ENCODE data around the gene PRKN. TPM values are rescaled to one million over a fixed set of nuclear protein-coding genes. Genes with fewer than 3 reads are reported as not detected.

The PRKN gene
- total RNA-seq, 1 donor from 2014 or later = 7.0 TPM

- no peak for TF ChIP-seq CTCF (IDR thresholded peaks at IDR 0.05; ENCODE audit: partially characterized antibody, unreplicated experiment)
- no peak for DNase-seq
- H3K27ac Mint-ChIP-seq (ENCODE audit: unreplicated experiment) = no peak overlapping the region
- peaks cover 3% of the 10 kb centered on the region for H3K27me3 Mint-ChIP-seq (ENCODE audit: unreplicated experiment)
- peaks cover 1% of the 10 kb centered on the region for H3K9me3 Mint-ChIP-seq (ENCODE audit: unreplicated experiment)
- H3K36me3 Mint-ChIP-seq (ENCODE audit: unreplicated experiment) = no peaks in the 10 kb centered on the region
- H3K4me3 Mint-ChIP-seq (ENCODE audit: unreplicated experiment) = no peak overlapping the region
- H3K4me1 Mint-ChIP-seq (ENCODE audit: low read depth, unreplicated experiment) = peaks cover 11% of the 10 kb centered on the region
Observed at GRCh38 chr6:161414707-161415106, 1312.9 kb downstream of the PRKN start.

GRCh38 chr6:161414180-161414579, 1313.4 kb downstream of the PRKN start:
- peaks cover 11% of the 10 kb centered on the region for H3K4me1 Mint-ChIP-seq (ENCODE audit: low read depth, unreplicated experiment)

GRCh38 chr6:161413355-161413771, 1314.2 kb downstream of the PRKN start:
- Mint-ChIP-seq H3K4me3 (ENCODE audit: unreplicated experiment) (no peak overlapping the region), H3K27ac (ENCODE audit: unreplicated experiment) (no peak overlapping the region), H3K9me3 (ENCODE audit: unreplicated experiment) (peaks cover 1% of the 10 kb centered on the region), H3K4me1 (ENCODE audit: low read depth, unreplicated experiment) (peaks cover 9% of the 10 kb centered on the region), H3K27me3 (ENCODE audit: unreplicated experiment) (peaks cover 3% of the 10 kb centered on the region), H3K36me3 (ENCODE audit: unreplicated experiment) (no peaks in the 10 kb centered on the region)
- TF ChIP-seq CTCF (IDR thresholded peaks at IDR 0.05; ENCODE audit: partially characterized antibody, unreplicated experiment) = no peak
- no peak for DNase-seq

More at GRCh38 chr6:161414180-161414579, 1313.4 kb downstream of the PRKN start:
- no peaks in the 10 kb centered on the region for H3K36me3 Mint-ChIP-seq (ENCODE audit: unreplicated experiment)
- no peak for TF ChIP-seq CTCF (IDR thresholded peaks at IDR 0.05; ENCODE audit: partially characterized antibody, unreplicated experiment)
- no peak overlapping the region for H3K4me3 Mint-ChIP-seq (ENCODE audit: unreplicated experiment)
- peaks cover 1% of the 10 kb centered on the region for H3K9me3 Mint-ChIP-seq (ENCODE audit: unreplicated experiment)
- no peak overlapping the region for H3K27ac Mint-ChIP-seq (ENCODE audit: unreplicated experiment)
- DNase-seq = no peak
- H3K27me3 Mint-ChIP-seq (ENCODE audit: unreplicated experiment) = peaks cover 3% of the 10 kb centered on the region

GRCh38 chr6:161412795-161413194, 1314.8 kb downstream of the PRKN start:
- Mint-ChIP-seq H3K36me3 (ENCODE audit: unreplicated experiment) (no peaks in the 10 kb centered on the region), H3K9me3 (ENCODE audit: unreplicated experiment) (no peaks in the 10 kb centered on the region), H3K4me3 (ENCODE audit: unreplicated experiment) (no peak overlapping the region), H3K4me1 (ENCODE audit: low read depth, unreplicated experiment) (peaks cover 8% of the 10 kb centered on the region), H3K27ac (ENCODE audit: unreplicated experiment) (no peak overlapping the region), H3K27me3 (ENCODE audit: unreplicated experiment) (peaks cover 3% of the 10 kb centered on the region)
- no peak for DNase-seq
- TF ChIP-seq CTCF (IDR thresholded peaks at IDR 0.05; ENCODE audit: partially characterized antibody, unreplicated experiment) = no peak

- Mint-ChIP-seq H3K4me3 (ENCODE audit: unreplicated experiment) (no peak overlapping the region), H3K27ac (ENCODE audit: unreplicated experiment) (no peak overlapping the region), H3K36me3 (ENCODE audit: unreplicated experiment) (no peaks in the 10 kb centered on the region), H3K4me1 (ENCODE audit: low read depth, unreplicated experiment) (peaks cover 7% of the 10 kb centered on the region), H3K27me3 (ENCODE audit: unreplicated experiment) (peaks cover 3% of the 10 kb centered on the region), H3K9me3 (ENCODE audit: unreplicated experiment) (no peaks in the 10 kb centered on the region)
- no peak for DNase-seq
- TF ChIP-seq CTCF (IDR thresholded peaks at IDR 0.05; ENCODE audit: partially characterized antibody, unreplicated experiment) = no peak
Observed at GRCh38 chr6:161411265-161411944, 1316.2 kb downstream of the PRKN start.
